NT2/D1 (cell line): Measurements from ENCODE around the gene EXOC2.

Experiments
- DNase-seq: peaks from one replicate; pipeline ENCODE4 v3.0.0-alpha.2; 2011; ENCODE audit warnings: low read depth, low spot score
- H3K27me3 ChIP-seq: 2 replicates; pipeline ENCODE4 v1.6.0; 2011; ENCODE audit warnings: mild to moderate bottlenecking; ENCODE audit not compliant: insufficient read length, insufficient read depth
- H3K36me3 ChIP-seq: 2 replicates; pipeline ENCODE4 v1.6.1; 2011; ENCODE audit warnings: mild to moderate bottlenecking, low read length, mixed read lengths; ENCODE audit not compliant: insufficient read depth, insufficient read length
- H3K4me1 ChIP-seq: 2 replicates; pipeline ENCODE4 v1.5.1; 2011; ENCODE audit not compliant: insufficient read depth, insufficient read length
- H3K4me3 ChIP-seq: 2 replicates; pipeline ENCODE4 v1.5.1; 2011; ENCODE audit warnings: low read depth; ENCODE audit not compliant: insufficient read length
- H3K9ac ChIP-seq: 2 replicates; pipeline ENCODE4 v1.6.0; 2011; ENCODE audit warnings: low read depth; ENCODE audit not compliant: insufficient read length
- H3K9me3 ChIP-seq: 2 replicates; pipeline ENCODE4 v1.5.1; 2011; ENCODE audit warnings: mild to moderate bottlenecking, low read length; ENCODE audit not compliant: insufficient read depth
- SUZ12 ChIP-seq: IDR thresholded peaks from 2 replicates; pipeline ENCODE4 v1.6.1; 2011; ENCODE audit not compliant: insufficient read length, insufficient read depth; ENCODE audit errors: extremely low read depth
- YY1 ChIP-seq: IDR thresholded peaks from 2 replicates; pipeline ENCODE4 v1.6.1; 2011; ENCODE audit not compliant: insufficient read length, insufficient read depth
- ZNF274 ChIP-seq: IDR thresholded peaks from 2 replicates; pipeline ENCODE4 v1.6.1; 2011; ENCODE audit warnings: mild to moderate bottlenecking, low read depth, low read length

The EXOC2 gene

DNA sequence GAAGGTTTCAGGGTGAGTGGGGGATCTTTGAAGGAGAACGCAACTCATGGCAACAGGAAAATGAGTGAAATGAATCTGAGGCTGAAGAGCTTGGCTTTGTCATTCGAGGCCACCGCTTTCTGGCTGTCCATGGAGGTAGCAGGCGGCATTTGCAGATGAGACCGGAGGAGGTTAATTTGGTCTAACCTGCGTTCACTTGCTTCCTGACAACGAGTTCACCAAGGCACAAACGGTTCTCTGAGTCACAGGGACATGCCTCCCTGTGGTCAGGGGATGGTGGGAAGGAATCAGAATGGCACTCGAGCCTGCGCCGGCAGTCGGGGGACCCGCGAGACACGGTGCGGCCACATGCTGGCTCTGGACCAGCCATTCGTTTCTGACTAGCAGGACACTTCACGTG, 226.4 kb downstream of the EXOC2 start:
- H3K36me3 ChIP-seq: no peaks in the 10 kb centered on the region
- TF ChIP-seq SUZ12 (no peak), YY1 (no peak), ZNF274 (no peak)
- H3K9ac ChIP-seq: no peak overlapping the region
- no peaks in the 10 kb centered on the region for H3K27me3 ChIP-seq
- DNase-seq: no peak
- peaks cover 3% of the 10 kb centered on the region for H3K4me1 ChIP-seq
- no peak overlapping the region for H3K4me3 ChIP-seq
- H3K9me3 ChIP-seq: no peaks in the 10 kb centered on the region

DNA sequence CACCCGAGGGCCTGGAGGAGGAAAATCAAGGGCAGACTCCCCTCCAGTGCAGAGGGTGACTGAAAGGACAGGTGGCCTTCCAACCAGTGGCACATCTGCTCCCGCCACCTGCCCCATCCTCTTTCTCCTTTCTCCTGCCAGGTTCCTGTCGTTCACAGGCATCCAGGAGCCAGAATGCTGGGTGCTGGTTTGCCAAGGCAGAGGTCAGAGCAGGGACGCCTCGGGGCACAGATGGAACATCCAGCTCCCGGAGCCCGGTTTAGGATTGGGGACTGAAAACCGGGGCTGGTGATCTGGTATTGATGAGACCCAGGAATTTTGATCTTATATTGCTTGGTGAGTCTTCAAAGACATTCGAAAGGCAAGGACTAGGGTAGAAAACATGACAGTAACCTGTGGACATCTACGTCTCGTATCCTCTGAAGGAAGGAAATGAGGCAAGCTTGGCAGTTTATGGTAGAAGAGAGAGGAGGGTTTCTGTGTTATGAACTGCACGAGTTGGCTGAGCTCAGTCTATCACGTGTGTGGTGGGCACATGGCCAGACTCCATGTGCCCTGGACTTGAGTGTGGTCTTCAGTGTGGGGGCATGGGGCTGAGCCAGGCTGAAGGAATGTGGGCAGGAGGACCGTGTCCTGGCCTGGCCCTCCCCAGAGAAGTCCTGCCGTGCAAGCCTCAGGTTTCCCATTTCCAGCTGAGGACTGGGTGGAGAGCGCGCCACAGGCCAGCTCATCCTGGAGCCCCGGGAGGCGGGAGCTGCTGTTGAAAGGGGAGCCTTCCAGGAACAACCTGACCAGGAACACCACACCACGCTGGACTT, 227.2 kb downstream of the EXOC2 start:
- H3K9me3 ChIP-seq: no peaks in the 10 kb centered on the region
- H3K36me3 ChIP-seq: no peaks in the 10 kb centered on the region
- no peaks in the 10 kb centered on the region for H3K27me3 ChIP-seq
- no peak overlapping the region for H3K4me3 ChIP-seq
- no peak overlapping the region for H3K9ac ChIP-seq
- peaks cover 3% of the 10 kb centered on the region for H3K4me1 ChIP-seq
- no peak for TF ChIP-seq SUZ12
- no peak for TF ChIP-seq YY1
- no peak for TF ChIP-seq ZNF274
- DNase-seq: no peak

DNA sequence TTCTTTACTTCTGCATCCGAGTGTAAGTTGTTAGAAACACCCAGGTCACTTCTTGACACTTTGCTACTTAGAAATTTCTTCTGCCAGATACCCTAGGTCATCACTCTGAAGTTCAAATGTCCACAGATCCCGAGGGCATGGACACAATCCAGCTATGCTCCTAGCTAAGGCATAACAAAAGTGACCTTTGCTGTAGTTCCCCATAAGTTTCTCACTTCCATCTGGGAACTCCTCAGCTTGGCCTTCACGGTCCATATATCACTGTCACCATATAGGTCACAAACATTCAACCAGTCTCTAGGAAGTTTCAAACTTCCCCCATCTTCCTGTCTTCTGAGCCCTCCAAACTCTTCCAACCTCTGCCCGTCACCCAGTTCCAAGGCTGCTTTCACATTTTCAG, 236.1 kb downstream of the EXOC2 start:
- no peak for TF ChIP-seq YY1
- TF ChIP-seq ZNF274: no peak
- no peak for TF ChIP-seq SUZ12
- no peak for DNase-seq
- H3K4me3 ChIP-seq: no peak overlapping the region
- no peaks in the 10 kb centered on the region for H3K36me3 ChIP-seq
- H3K9me3 ChIP-seq: no peaks in the 10 kb centered on the region; the same call in 1 of the 2 replicates
- no peak overlapping the region for H3K9ac ChIP-seq
- peaks cover 10% of the 10 kb centered on the region for H3K4me1 ChIP-seq
- no peaks in the 10 kb centered on the region for H3K27me3 ChIP-seq

- Histone ChIP-seq H3K9ac (no peak overlapping the region), H3K4me1 (peaks cover 10% of the 10 kb centered on the region), H3K9me3 (no peaks in the 10 kb centered on the region; the same call in 1 of the 2 replicates), H3K4me3 (no peak overlapping the region), H3K36me3 (no peaks in the 10 kb centered on the region), H3K27me3 (no peaks in the 10 kb centered on the region)
- no peak for TF ChIP-seq YY1
- TF ChIP-seq ZNF274: no peak
- DNase-seq: peak; percentile 33
These were observed 236.5 kb downstream of the EXOC2 start for GRCh38 chr6:456358-456867.

GRCh38 chr6:455835-456234, 237.1 kb downstream of the EXOC2 start:
- no peak for TF ChIP-seq SUZ12
- TF ChIP-seq ZNF274: no peak
- no peak for TF ChIP-seq YY1
- Histone ChIP-seq H3K36me3 (no peaks in the 10 kb centered on the region), H3K4me3 (no peak overlapping the region), H3K9ac (no peak overlapping the region), H3K4me1 (peaks cover 10% of the 10 kb centered on the region), H3K27me3 (no peaks in the 10 kb centered on the region), H3K9me3 (no peaks in the 10 kb centered on the region; the same call in 1 of the 2 replicates)
- DNase-seq: no peak

DNA sequence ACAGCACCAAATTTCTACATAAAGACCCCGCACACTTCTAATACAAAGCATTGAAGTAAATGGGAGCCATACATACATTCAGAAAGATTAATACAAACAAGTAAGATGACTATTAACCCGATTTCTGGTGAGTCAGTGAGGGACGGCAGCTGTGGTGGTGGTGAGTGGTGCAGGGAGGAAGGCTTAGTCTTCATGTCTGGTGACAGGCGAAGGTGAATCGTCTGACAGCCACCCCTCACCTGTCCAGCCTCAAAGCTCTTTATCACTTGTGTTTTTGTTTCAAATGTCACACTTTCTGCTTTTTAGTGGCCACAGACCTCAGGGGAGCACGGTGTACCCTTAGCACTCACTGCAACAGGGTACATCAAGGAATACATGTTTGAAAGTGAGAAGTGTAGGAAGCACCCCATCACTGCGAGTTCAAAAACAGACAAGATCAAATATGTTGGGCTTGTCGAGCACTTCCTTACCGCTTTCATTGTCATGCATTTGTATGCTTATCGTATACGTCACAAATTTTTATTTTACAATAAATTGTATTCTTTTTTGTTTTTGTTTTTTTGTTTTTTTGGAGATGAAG, 237.8 kb downstream of the EXOC2 start:
- Histone ChIP-seq H3K9ac (no peak overlapping the region), H3K36me3 (no peaks in the 10 kb centered on the region), H3K27me3 (no peaks in the 10 kb centered on the region), H3K4me3 (no peak overlapping the region), H3K9me3 (peaks cover 7% of the 10 kb centered on the region; the same call in 1 of the 2 replicates), H3K4me1 (peaks cover 10% of the 10 kb centered on the region)
- TF ChIP-seq SUZ12 (no peak), YY1 (no peak), ZNF274 (no peak)
- no peak for DNase-seq

DNA sequence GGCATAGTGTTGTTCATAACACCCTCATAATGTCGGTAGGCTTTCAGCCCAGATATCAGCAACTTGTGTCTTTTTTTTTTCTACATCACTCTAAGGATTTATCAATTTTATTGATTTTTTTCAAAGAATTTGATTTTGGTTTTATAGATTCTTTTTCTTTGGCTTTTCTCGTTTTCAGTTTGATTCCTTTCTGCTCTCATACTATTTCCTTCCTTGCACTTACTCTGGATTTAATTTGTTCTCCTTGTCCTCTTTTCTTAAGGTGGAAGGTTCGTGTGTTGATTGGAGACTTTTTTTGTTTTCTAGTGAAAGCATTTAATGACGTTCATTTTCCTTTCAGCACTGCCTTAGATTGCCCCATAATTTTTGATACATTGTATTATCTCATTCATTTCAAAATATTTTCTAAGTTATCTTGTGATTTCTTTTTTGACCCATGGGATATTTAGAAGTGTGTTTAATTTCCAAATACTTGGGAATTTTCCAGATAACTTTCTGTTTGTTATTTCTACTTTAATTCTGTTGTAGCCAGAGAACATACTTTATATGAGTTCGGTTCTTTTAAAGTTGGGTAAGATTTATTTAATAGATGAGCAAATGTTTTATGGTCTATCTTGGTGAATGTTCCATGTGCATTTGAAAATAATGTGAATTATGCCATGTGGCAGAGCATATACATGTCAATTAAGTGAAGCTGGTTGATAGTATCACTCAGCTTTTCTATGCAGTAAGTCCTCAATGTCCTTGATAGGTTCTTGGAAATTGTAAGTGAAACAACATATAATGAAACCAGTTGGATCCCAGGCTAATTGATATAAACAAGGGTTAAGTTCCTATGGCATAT, 238.6 kb downstream of the EXOC2 start:
- H3K36me3 ChIP-seq: no peaks in the 10 kb centered on the region
- no peaks in the 10 kb centered on the region for H3K27me3 ChIP-seq
- no peak overlapping the region for H3K4me3 ChIP-seq
- peaks cover 15% of the 10 kb centered on the region; the same call in 1 of the 2 replicates for H3K9me3 ChIP-seq
- no peak for DNase-seq
- TF ChIP-seq YY1 (no peak), SUZ12 (no peak), ZNF274 (no peak)
- no peak overlapping the region for H3K9ac ChIP-seq
- H3K4me1 ChIP-seq: peaks cover 10% of the 10 kb centered on the region
